HCT116 (cell line): ENCODE results near the gene KIF3C. TPM values are rescaled to one million over a fixed set of nuclear protein-coding genes. Genes with fewer than 3 reads are reported as not detected.
A peak's percentile ranks its signal among the peaks of the same experiment; 100 is the strongest.

ENCODE experiments used
- ATAC-seq: fragments of 200-7000 bp; cut with Tn5 transposase; 2 replicates; pipeline ENCODE4 v1.9.1; 2020; ENCODE audit warnings: mild to moderate bottlenecking, moderate library complexity
- BruUV-seq: library from RNA; stranded (reverse); fragments of 400-500 nt; replicated peaks from 2 replicates; lab custom pipeline; 2021; lab: Mats Ljungman, UMichigan
- CTCF ChIA-PET: fragments of 300-600 bp; sonication (Branson Sonifier 250); formaldehyde crosslinking; loops from one replicate; lab custom pipeline; 2021; ENCODE audit warnings: antibody characterized with exemption; lab: Charles Lee
- POLR2A ChIA-PET: fragments of 300-600, 350-600 bp; sonication (Branson Sonifier 250); formaldehyde crosslinking; loops from one replicate; lab custom pipeline; 2021; ENCODE audit warnings: antibody characterized with exemption; lab: Charles Lee
- RAD21 ChIA-PET, 2 experiments: fragments of 300-600 bp; sonication (Branson Sonifier 250); formaldehyde crosslinking; loops; one replicate each; lab custom pipeline; 2023; ENCODE audit warnings: low total read pairs in 2 of 2; ENCODE audit not compliant: uncharacterized antibody in 2 of 2, unreplicated experiment in 2 of 2, low non-redundant PET in 1 of 2; lab: Charles Lee
- DNase-seq: peaks from one replicate; pipeline ENCODE4 v3.0.0-alpha.2; 2010; ENCODE audit warnings: low read depth, low spot score
- H2AFZ ChIP-seq: fragments of 200-600 bp; shearing (Covaris generic), sonication (generic); 2 replicates; pipeline ENCODE4 v1.6.1; 2017; ENCODE audit warnings: low read depth, mixed run types, mixed read lengths, antibody characterized with exemption, low read length; ENCODE audit not compliant: poor library complexity, severe bottlenecking
- H3K27ac ChIP-seq: 2 replicates; pipeline ENCODE4 v1.5.1; 2012; ENCODE audit warnings: low read depth, low read length
- H3K27me3 ChIP-seq: fragments of 200-600 bp; sonication (generic); 2 replicates; pipeline ENCODE4 v1.6.1; 2016; ENCODE audit warnings: mixed run types, low read length, mixed read lengths; ENCODE audit not compliant: insufficient read depth
- H3K36me3 ChIP-seq, 2 experiments: fragments of 200-500 bp in 1 of 2; fragments of 200-600 bp in 1 of 2; sonication (Bioruptor generic) in 1 of 2; sonication (generic) in 1 of 2; 2 replicates each; pipeline versions ENCODE4 v1.5.1 to v1.6.1; 2014 to 2016; ENCODE audit warnings: low read length in 2 of 2, inconsistent platforms in 1 of 2, mixed read lengths in 1 of 2, mixed run types in 1 of 2; ENCODE audit not compliant: insufficient read depth in 2 of 2, control insufficient read depth in 1 of 2
- H3K4me1 ChIP-seq, 2 experiments: fragments of 200-600 bp in 1 of 2; sonication (generic) in 1 of 2; 2 replicates each; pipeline versions ENCODE4 v1.5.1 to v1.6.1; 2012 to 2017; ENCODE audit warnings: low read length in 2 of 2, inconsistent platforms in 1 of 2, mild to moderate bottlenecking in 1 of 2, mixed read lengths in 1 of 2, mixed run types in 1 of 2, moderate library complexity in 1 of 2; ENCODE audit not compliant: insufficient read depth in 2 of 2, control insufficient read depth in 1 of 2
- H3K4me2 ChIP-seq: fragments of 200-600 bp; sonication (generic); 2 replicates; pipeline ENCODE4 v1.6.1; 2017; ENCODE audit warnings: mixed run types, low read length, mixed read lengths
- H3K4me3 ChIP-seq, 2 experiments: fragments of 200-600 bp in 1 of 2; sonication (generic) in 1 of 2; replicated peaks in 1 of 2; 2 replicates each; pipeline ENCODE4 v1.5.1; 2011 to 2016; ENCODE audit warnings: low read length in 2 of 2, control low read depth in 1 of 2, low read depth in 1 of 2, mild to moderate bottlenecking in 1 of 2, mixed read lengths in 1 of 2, mixed run types in 1 of 2
- H3K79me2 ChIP-seq: fragments of 200-600 bp; sonication (generic); 2 replicates; pipeline ENCODE4 v1.6.1; 2017; ENCODE audit warnings: mild to moderate bottlenecking, mixed run types, low read length, moderate library complexity, mixed read lengths; ENCODE audit not compliant: insufficient read depth
- H3K9ac ChIP-seq: fragments of 200-600 bp; sonication (generic); 2 replicates; pipeline ENCODE4 v1.6.1; 2016; ENCODE audit warnings: low read length, mixed read lengths
- H3K9me2 ChIP-seq: fragments of 200-600 bp; sonication (generic), shearing (Covaris generic); 2 replicates; pipeline ENCODE4 v1.6.1; 2017; ENCODE audit warnings: mixed run types, mild to moderate bottlenecking, moderate library complexity; ENCODE audit not compliant: insufficient read depth
- H3K9me3 ChIP-seq, 2 experiments: fragments of 200-500 bp in 1 of 2; fragments of 200-600 bp in 1 of 2; sonication (Bioruptor generic) in 1 of 2; sonication (generic) in 1 of 2; 2 replicates each; pipeline ENCODE4 v1.6.1; 2014 to 2017; ENCODE audit warnings: low read length in 2 of 2, mixed read lengths in 2 of 2, inconsistent platforms in 1 of 2, low read depth in 1 of 2, mild to moderate bottlenecking in 1 of 2, mixed run types in 1 of 2, moderate library complexity in 1 of 2; ENCODE audit not compliant: control insufficient read depth in 1 of 2, insufficient read depth in 1 of 2
- H4K20me1 ChIP-seq: fragments of 200-600 bp; sonication (generic), shearing (Covaris generic); 2 replicates; pipeline ENCODE4 v1.6.1; 2017; ENCODE audit warnings: mixed run types, mild to moderate bottlenecking, moderate library complexity; ENCODE audit not compliant: insufficient read depth
- EZH2 ChIP-seq: fragments of 200-600 bp; sonication (generic); IDR thresholded peaks from 2 replicates; pipeline ENCODE4 v1.6.1; 2017; ENCODE audit warnings: antibody characterized with exemption, mixed run types
- POLR2A ChIP-seq: IDR thresholded peaks from 2 replicates; pipeline ENCODE4 v1.7.0; 2011; ENCODE audit warnings: borderline replicate concordance; ENCODE audit not compliant: insufficient read depth, insufficient read length; ENCODE audit errors: extremely low read depth
- SRF ChIP-seq: IDR thresholded peaks from 2 replicates; pipeline ENCODE4 v1.6.1; 2012; ENCODE audit warnings: low read depth
- ZFX ChIP-seq: fragments of 450-650 bp; IDR thresholded peaks from 2 replicates; pipeline ENCODE4 v1.6.1; 2017
- intact Hi-C: fragments of 100-400 bp; cut with micrococcal nuclease; formaldehyde crosslinking; loops from 2 replicates; pipeline ENCODE4 v1.10.0; 2022
- total RNA-seq: library from RNA; stranded (reverse); gene quantifications from one replicate; pipeline ENCODE4 v1.2.1, GENCODE V29; 2021; ENCODE audit not compliant: unreplicated experiment
- TF ChIP-seq, protein P1 (sequence below), 3 experiments: fragments of 200-600 bp in 1 of 3; sonication (generic) in 1 of 3; IDR thresholded peaks in 2 of 3; conservative IDR thresholded peaks in 1 of 3; 2 replicates each; pipeline ENCODE4 v1.5.1; 2012 to 2017; ENCODE audit warnings: low read depth in 2 of 3, low read length in 2 of 3, antibody characterized with exemption in 1 of 3, borderline replicate concordance in 1 of 3, control low read depth in 1 of 3, mild to moderate bottlenecking in 1 of 3, mixed read lengths in 1 of 3, mixed run types in 1 of 3, moderate library complexity in 1 of 3; ENCODE audit not compliant: insufficient read depth in 1 of 3
- TF ChIP-seq, protein P2 (sequence below): IDR thresholded peaks from 2 replicates; pipeline ENCODE4 v1.6.1; 2012

Gene KIF3C
- total RNA-seq, 1 experiment from 2014 or later: 5.4 TPM

DNA sequence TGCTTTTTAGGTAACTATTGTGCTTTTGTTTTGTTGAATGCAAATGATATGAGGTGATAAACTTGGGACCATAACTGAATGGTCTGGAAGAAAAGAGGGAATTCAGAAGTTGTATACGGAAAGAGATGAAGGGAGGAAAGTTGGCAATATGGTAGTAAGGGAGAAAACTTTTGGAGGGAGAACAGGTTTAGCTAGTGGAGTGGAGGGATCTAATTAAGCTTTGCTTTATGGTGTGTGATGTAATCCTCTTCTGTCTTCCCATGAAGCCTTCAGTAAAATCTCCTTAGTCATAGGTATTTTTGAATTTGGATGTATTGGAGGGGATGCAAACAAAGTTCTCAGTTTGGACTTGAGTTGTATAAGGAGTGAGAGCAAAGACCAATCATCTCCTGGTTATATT is 31.4 kb upstream of the KIF3C start:
- BruUV-seq: no TSS peak
- no peak overlapping the region for H3K9ac ChIP-seq
- no peak overlapping the region for H3K27ac ChIP-seq
- ATAC-seq (no peak), DNase-seq (no peak)
- H3K36me3 ChIP-seq: no peaks in the 10 kb centered on the region
- ChIA-PET CTCF (no interaction called here), POLR2A (no interaction called here), RAD21 (no interaction called here)
- H3K4me1 ChIP-seq: peaks cover 56 to 62% of the 10 kb centered on the region in 2 experiments
- no peaks in the 10 kb centered on the region for H3K27me3 ChIP-seq
- intact Hi-C loops: no loop called here
- H3K9me3 ChIP-seq: no peaks in the 10 kb centered on the region
- peak overlapping the region; percentile 65 for H3K4me2 ChIP-seq
- H2AFZ ChIP-seq: no peak overlapping the region
- no peaks in the 10 kb centered on the region for H3K79me2 ChIP-seq
- no peaks in the 10 kb centered on the region for H3K9me2 ChIP-seq
- H4K20me1 ChIP-seq: no peaks in the 10 kb centered on the region
- H3K4me3 ChIP-seq: no peak overlapping the region
- TF ChIP-seq, protein P1, sequence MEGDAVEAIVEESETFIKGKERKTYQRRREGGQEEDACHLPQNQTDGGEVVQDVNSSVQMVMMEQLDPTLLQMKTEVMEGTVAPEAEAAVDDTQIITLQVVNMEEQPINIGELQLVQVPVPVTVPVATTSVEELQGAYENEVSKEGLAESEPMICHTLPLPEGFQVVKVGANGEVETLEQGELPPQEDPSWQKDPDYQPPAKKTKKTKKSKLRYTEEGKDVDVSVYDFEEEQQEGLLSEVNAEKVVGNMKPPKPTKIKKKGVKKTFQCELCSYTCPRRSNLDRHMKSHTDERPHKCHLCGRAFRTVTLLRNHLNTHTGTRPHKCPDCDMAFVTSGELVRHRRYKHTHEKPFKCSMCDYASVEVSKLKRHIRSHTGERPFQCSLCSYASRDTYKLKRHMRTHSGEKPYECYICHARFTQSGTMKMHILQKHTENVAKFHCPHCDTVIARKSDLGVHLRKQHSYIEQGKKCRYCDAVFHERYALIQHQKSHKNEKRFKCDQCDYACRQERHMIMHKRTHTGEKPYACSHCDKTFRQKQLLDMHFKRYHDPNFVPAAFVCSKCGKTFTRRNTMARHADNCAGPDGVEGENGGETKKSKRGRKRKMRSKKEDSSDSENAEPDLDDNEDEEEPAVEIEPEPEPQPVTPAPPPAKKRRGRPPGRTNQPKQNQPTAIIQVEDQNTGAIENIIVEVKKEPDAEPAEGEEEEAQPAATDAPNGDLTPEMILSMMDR (IDR thresholded peaks at IDR 0.05 in 2 of 3, conservative IDR thresholded peaks at IDR 0.05 in 1 of 3; ENCODE audit: borderline replicate concordance in 1 of 3, insufficient read depth in 1 of 3, low read depth in 2 of 3, low read length in 2 of 3): no peak
- TF ChIP-seq SRF (no peak), POLR2A (no peak), EZH2 (no peak), ZFX (no peak)
- TF ChIP-seq, protein P2, sequence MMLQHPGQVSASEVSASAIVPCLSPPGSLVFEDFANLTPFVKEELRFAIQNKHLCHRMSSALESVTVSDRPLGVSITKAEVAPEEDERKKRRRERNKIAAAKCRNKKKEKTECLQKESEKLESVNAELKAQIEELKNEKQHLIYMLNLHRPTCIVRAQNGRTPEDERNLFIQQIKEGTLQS: no peak
